A549 (cell line): ENCODE measurements around the gene ALG6. TPM values are rescaled to one million over a fixed set of nuclear protein-coding genes. Genes with fewer than 3 reads are reported as not detected.

Experiments used
- ATAC-seq, 2 experiments: fragments of 200-7000 bp in 1 of 2; fragments of >200 bp in 1 of 2; cut with Nextera tagmentation in 1 of 2; cut with Tn5 transposase in 1 of 2; 3 replicates each; pipeline versions ENCODE4 v1.8.0 to v1.9.1; 2018 to 2020; ENCODE audit warnings: mild to moderate bottlenecking in 1 of 2, moderate library complexity in 1 of 2
- CTCF ChIA-PET: fragments of 300-600 bp; sonication (Branson Sonifier 250); formaldehyde crosslinking; extraction: SDS; loops from one replicate; lab custom pipeline; 2021; ENCODE audit warnings: antibody characterized with exemption, inconsistent platforms; lab: Yijun Ruan, JAX
- POLR2A ChIA-PET: fragments of 350-600 bp; formaldehyde crosslinking; extraction: SDS; loops from one replicate; lab custom pipeline; 2021; ENCODE audit warnings: antibody characterized with exemption, inconsistent platforms; lab: Yijun Ruan, JAX
- DNase-seq, 2 experiments: peaks; one replicate each; pipeline versions ENCODE4 v3.0.0 to v3.0.0-alpha.2; 2011 to 2016; ENCODE audit warnings: low read depth in 1 of 2, low spot score in 1 of 2
- FAIRE-seq: peaks from 2 replicates; lab custom pipeline; 2011; peaks lifted over from hg19 to GRCh38; lab: Jason Lieb, UNC
- H3K27ac ChIP-seq, 2 experiments: fragments of >200 bp; sonication (Bioruptor Twin); formaldehyde crosslinking; 3 replicates each; pipeline ENCODE4 v1.5.1; 2016 to 2017
- H3K4me1 ChIP-seq: fragments of >200 bp; sonication (Bioruptor Twin); formaldehyde crosslinking; 3 replicates; pipeline ENCODE4 v1.6.1; 2016
- H3K4me2 ChIP-seq: fragments of >200 bp; sonication (Bioruptor Twin); formaldehyde crosslinking; 3 replicates; pipeline ENCODE4 v1.6.1; 2016
- H3K4me3 ChIP-seq: fragments of >200 bp; sonication (Bioruptor Twin); formaldehyde crosslinking; 3 replicates; pipeline ENCODE4 v1.5.1; 2016
- H3K9me3 ChIP-seq: fragments of >200 bp; sonication (Bioruptor Twin); formaldehyde crosslinking; 3 replicates; pipeline ENCODE4 v1.6.1; 2016
- BHLHE40 ChIP-seq: IDR thresholded peaks from 2 replicates; pipeline ENCODE4 v1.6.1; 2012; ENCODE audit warnings: low read depth, low read length, inconsistent platforms
- CEBPB ChIP-seq, 2 experiments: fragments of >200 bp in 1 of 2; sonication (Bioruptor Twin) in 1 of 2; formaldehyde crosslinking in 1 of 2; IDR thresholded peaks; 2 replicates each; pipeline ENCODE4 v1.6.1; 2012 to 2016
- EP300 ChIP-seq, 2 experiments: fragments of >200 bp; sonication (Bioruptor Twin); formaldehyde crosslinking; IDR thresholded peaks; 2 replicates in 1 of 2; 3 replicates in 1 of 2; pipeline ENCODE4 v1.6.1; 2016 to 2017
- FOSB ChIP-seq: fragments of 250-450 bp; sonication (Bioruptor Pico); IDR thresholded peaks from 2 replicates; pipeline ENCODE4 v1.5.0; 2020; ENCODE audit warnings: mild to moderate bottlenecking, moderate library complexity
- FOSL2 ChIP-seq, 2 experiments: fragments of 450-650 bp in 1 of 2; fragments of >200 bp in 1 of 2; sonication (Bioruptor Twin) in 1 of 2; formaldehyde crosslinking; IDR thresholded peaks; 2 replicates each; pipeline versions ENCODE4 v1.5.0 to v1.6.1; 2016 to 2020; ENCODE audit warnings: mild to moderate bottlenecking in 1 of 2, moderate library complexity in 1 of 2
- GATA3 ChIP-seq: IDR thresholded peaks from 2 replicates; pipeline ENCODE4 v1.6.1; 2012; ENCODE audit warnings: borderline replicate concordance
- HDAC2 ChIP-seq: fragments of 200-600 bp; sonication (generic); IDR thresholded peaks from 2 replicates; pipeline ENCODE4 v1.6.1; 2016
- HOXA7 ChIP-seq: fragments of 250-450 bp; sonication (Bioruptor Pico); IDR thresholded peaks from 2 replicates; pipeline ENCODE4 v1.5.0; 2020; ENCODE audit warnings: mild to moderate bottlenecking, moderate library complexity
- HOXB13 ChIP-seq: fragments of 250-450 bp; sonication (Bioruptor Pico); IDR thresholded peaks from 2 replicates; pipeline ENCODE4 v1.5.0; 2020; ENCODE audit warnings: low read depth, mild to moderate bottlenecking, moderate library complexity
- JUN ChIP-seq, 2 experiments: fragments of >200 bp; sonication (Bioruptor Twin); formaldehyde crosslinking; IDR thresholded peaks; 2 replicates in 1 of 2; 3 replicates in 1 of 2; pipeline ENCODE4 v1.6.1; 2016 to 2017
- MYC ChIP-seq: IDR thresholded peaks from 2 replicates; pipeline ENCODE4 v1.6.1; 2012; ENCODE audit warnings: mild to moderate bottlenecking, inconsistent platforms, low read length, improper control_type of control experiment, borderline replicate concordance
- NFE2L2 ChIP-seq: fragments of 150-350 bp; conservative IDR thresholded peaks from 2 replicates; pipeline ENCODE4 v1.6.1; 2014; ENCODE audit warnings: low read length
- POLR2AphosphoS2 ChIP-seq: conservative IDR thresholded peaks from 2 replicates; pipeline ENCODE4 v1.6.1; 2012; ENCODE audit warnings: low read length, improper control_type of control experiment, inconsistent platforms
- SMC3 ChIP-seq: fragments of >200 bp; sonication (Bioruptor Twin); formaldehyde crosslinking; IDR thresholded peaks from 3 replicates; pipeline ENCODE4 v1.6.1; 2018; ENCODE audit warnings: inconsistent platforms
- SREBF2 ChIP-seq: fragments of 450-650 bp; IDR thresholded peaks from 2 replicates; pipeline ENCODE4 v1.6.1; 2014; ENCODE audit warnings: mild to moderate bottlenecking, moderate library complexity
- TP53 ChIP-seq: fragments of 250-450 bp; sonication (Bioruptor Pico); IDR thresholded peaks from 2 replicates; pipeline ENCODE4 v1.5.0; 2021; ENCODE audit warnings: mild to moderate bottlenecking, moderate library complexity
- whole genome bisulfite sequencing: methylation state at CpG from one replicate; pipeline ENCODE4 v1.1.6; 2017; ENCODE audit errors: missing lambda C conversion rate; 5-methylcytosine and 5-hydroxymethylcytosine counted together
- polyA plus RNA-seq, 4 experiments: library from polyadenylated mRNA; depleted of rRNA in 3 of 4; stranded (reverse); fragments of >200 nt; fragmentation: RNase III in 1 of 4; extraction: RNeasy Plus Mini Kit Qiagen cat#74134 plus additional on column Dnase treatment in 1 of 4; gene quantifications; 2 replicates in 3 of 4; 3 replicates in 1 of 4; pipeline ENCODE4 v1.2.3, GENCODE V29; 2011 to 2017
- TF ChIP-seq, protein P1 (sequence below): IDR thresholded peaks from 2 replicates; pipeline ENCODE4 v1.6.1; 2012
- TF ChIP-seq, protein P2 (sequence below): IDR thresholded peaks from 2 replicates; pipeline ENCODE4 v1.6.1; 2012; ENCODE audit warnings: low read depth, borderline replicate concordance
- TF ChIP-seq, protein P3 (sequence below): fragments of 250-450 bp; sonication (Bioruptor Pico); IDR thresholded peaks from 2 replicates; pipeline ENCODE4 v1.5.0; 2021; ENCODE audit warnings: mild to moderate bottlenecking, moderate library complexity, borderline replicate concordance
- TF ChIP-seq, protein P4 (sequence below): fragments of 150-350 bp; IDR thresholded peaks from 2 replicates; pipeline ENCODE4 v1.6.1; 2014; ENCODE audit warnings: low read depth, mild to moderate bottlenecking, low read length
- TF ChIP-seq, protein P5 (sequence below): IDR thresholded peaks from 2 replicates; pipeline ENCODE4 v1.6.1; 2012
- TF ChIP-seq, protein P6 (sequence below): fragments of 450-650 bp; IDR thresholded peaks from 2 replicates; pipeline ENCODE4 v1.6.1; 2014; ENCODE audit warnings: antibody characterized with exemption
- TF ChIP-seq, protein P7 (sequence below): fragments of 250-450 bp; sonication (Bioruptor Pico); IDR thresholded peaks from 2 replicates; pipeline ENCODE4 v1.5.0; 2020; ENCODE audit warnings: low read depth, mild to moderate bottlenecking, moderate library complexity
- TF ChIP-seq, protein P8 (sequence below): fragments of >200 bp; sonication (Bioruptor Twin); formaldehyde crosslinking; IDR thresholded peaks from 2 replicates; pipeline ENCODE4 v1.6.1; 2016

The ALG6 gene
- polyA plus RNA-seq, 2 of the 4 experiments (the other 2 are of a cell fraction), result 8.3 to 19.6 TPM

DNA sequence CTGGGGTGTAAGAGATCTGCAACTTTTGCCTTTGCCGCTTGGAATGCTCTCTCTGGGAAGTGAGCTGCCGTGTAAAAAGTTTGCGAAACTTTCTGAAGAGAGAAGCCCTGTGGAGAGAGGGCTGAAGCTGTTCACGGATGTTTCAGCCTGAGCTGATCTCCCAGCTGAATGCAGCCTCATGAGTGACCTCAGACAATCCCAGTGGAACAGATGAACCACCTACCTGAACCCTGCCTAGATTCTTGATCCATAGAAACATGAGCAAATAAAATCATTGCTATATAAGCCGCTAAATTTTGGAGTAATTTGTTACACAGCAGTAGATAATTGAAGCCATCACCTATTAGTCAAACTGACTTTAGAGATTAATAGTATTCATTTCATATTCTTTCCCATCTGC, 4.4 kb upstream of the ALG6 start:
- DNase-seq (no peak), ATAC-seq (no peak), FAIRE-seq (no peak)
- peaks cover 3% of the 10 kb centered on the region; the same call in 1 of the 3 replicates for H3K4me1 ChIP-seq
- TF ChIP-seq, protein P1, sequence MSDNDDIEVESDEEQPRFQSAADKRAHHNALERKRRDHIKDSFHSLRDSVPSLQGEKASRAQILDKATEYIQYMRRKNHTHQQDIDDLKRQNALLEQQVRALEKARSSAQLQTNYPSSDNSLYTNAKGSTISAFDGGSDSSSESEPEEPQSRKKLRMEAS, result no peak
- TF ChIP-seq GATA3 (no peak), BHLHE40 (no peak), EP300 (IDR thresholded peaks at IDR 0.05) (no peak), POLR2AphosphoS2 (no peak), JUN (IDR thresholded peaks at IDR 0.05) (no peak), HDAC2 (no peak), FOSB (CRISPR knock-in tag) (no peak)
- TF ChIP-seq, protein P2, sequence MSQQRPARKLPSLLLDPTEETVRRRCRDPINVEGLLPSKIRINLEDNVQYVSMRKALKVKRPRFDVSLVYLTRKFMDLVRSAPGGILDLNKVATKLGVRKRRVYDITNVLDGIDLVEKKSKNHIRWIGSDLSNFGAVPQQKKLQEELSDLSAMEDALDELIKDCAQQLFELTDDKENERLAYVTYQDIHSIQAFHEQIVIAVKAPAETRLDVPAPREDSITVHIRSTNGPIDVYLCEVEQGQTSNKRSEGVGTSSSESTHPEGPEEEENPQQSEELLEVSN, result no peak
- TF ChIP-seq, protein P3, sequence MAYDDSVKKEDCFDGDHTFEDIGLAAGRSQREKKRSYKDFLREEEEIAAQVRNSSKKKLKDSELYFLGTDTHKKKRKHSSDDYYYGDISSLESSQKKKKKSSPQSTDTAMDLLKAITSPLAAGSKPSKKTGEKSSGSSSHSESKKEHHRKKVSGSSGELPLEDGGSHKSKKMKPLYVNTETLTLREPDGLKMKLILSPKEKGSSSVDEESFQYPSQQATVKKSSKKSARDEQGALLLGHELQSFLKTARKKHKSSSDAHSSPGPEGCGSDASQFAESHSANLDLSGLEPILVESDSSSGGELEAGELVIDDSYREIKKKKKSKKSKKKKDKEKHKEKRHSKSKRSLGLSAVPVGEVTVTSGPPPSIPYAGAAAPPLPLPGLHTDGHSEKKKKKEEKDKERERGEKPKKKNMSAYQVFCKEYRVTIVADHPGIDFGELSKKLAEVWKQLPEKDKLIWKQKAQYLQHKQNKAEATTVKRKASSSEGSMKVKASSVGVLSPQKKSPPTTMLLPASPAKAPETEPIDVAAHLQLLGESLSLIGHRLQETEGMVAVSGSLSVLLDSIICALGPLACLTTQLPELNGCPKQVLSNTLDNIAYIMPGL (CRISPR knock-in tag), result no peak
- TF ChIP-seq, protein P4, sequence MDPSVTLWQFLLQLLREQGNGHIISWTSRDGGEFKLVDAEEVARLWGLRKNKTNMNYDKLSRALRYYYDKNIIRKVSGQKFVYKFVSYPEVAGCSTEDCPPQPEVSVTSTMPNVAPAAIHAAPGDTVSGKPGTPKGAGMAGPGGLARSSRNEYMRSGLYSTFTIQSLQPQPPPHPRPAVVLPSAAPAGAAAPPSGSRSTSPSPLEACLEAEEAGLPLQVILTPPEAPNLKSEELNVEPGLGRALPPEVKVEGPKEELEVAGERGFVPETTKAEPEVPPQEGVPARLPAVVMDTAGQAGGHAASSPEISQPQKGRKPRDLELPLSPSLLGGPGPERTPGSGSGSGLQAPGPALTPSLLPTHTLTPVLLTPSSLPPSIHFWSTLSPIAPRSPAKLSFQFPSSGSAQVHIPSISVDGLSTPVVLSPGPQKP, result no peak
- no peak overlapping the region for H3K4me3 ChIP-seq
- CTCF ChIA-PET, result no interaction called here
- no peaks in the 10 kb centered on the region for H3K9me3 ChIP-seq
- H3K27ac ChIP-seq, result no peak overlapping the region
- WGBS, result 96% methylated on average over 5 of the region's 5 CpGs
- H3K4me2 ChIP-seq, result no peak overlapping the region
- POLR2A ChIA-PET, result interaction anchor here (0.7 kb wide), 1 partner anchor 78 kb away, joined by 3 read pairs; no protein-coding TSS in a partner anchor

DNA sequence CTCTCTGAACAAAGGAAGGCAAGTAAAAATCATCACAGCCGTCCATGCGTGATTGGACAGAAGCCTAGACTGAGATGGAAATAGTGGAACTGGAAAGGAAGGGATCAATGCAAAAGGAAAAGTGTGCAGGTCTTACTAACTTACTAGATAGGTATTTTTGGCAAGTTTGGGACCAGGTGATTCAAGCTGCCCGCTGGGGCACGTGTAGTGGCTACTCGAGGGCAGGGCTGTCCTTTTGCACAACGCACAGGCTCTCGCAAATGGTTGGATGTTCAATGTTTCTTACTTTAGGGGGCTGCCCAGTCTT, 566 bp upstream of the ALG6 start:
- WGBS, result 99% methylated on average over 7 of the region's 7 CpGs
- ChIA-PET POLR2A (no interaction called here), CTCF (no interaction called here)
- Histone ChIP-seq H3K4me3 (peak overlapping the region; percentile 87), H3K4me1 (peaks cover 3% of the 10 kb centered on the region; the same call in 1 of the 3 replicates), H3K9me3 (no peaks in the 10 kb centered on the region), H3K27ac (peak overlapping the region; percentile 90 to 97), H3K4me2 (peak overlapping the region; percentile 81)
- ATAC-seq (no peak), DNase-seq (no peak), FAIRE-seq (no peak)
- TF ChIP-seq, protein P5, sequence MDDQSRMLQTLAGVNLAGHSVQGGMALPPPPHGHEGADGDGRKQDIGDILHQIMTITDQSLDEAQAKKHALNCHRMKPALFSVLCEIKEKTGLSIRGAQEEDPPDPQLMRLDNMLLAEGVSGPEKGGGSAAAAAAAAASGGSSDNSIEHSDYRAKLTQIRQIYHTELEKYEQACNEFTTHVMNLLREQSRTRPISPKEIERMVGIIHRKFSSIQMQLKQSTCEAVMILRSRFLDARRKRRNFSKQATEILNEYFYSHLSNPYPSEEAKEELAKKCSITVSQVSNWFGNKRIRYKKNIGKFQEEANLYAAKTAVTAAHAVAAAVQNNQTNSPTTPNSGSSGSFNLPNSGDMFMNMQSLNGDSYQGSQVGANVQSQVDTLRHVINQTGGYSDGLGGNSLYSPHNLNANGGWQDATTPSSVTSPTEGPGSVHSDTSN, result no peak

DNA sequence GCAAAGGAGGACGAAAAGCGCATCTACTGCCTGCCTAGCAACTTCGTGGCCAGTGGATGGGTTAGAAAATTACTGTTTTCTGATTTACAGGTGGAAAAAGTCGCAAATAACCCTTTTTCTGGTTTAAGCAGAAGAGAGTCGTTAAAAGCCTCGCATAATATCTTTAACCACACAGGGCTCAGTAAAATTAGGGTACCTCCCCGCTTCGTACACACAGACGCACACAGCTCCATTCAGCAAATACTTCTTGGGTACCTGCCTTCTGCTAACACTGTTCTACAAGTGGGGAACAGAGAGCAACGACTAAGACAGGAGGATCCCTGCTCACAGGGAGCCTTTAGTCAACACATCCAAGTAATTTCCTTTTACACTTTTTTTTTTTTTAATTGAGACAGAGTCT, 704 bp downstream of the ALG6 start:
- 15% methylated on average over 10 of the region's 10 CpGs for WGBS
- peak overlapping the region; percentile 90 to 97 for H3K27ac ChIP-seq
- POLR2A ChIA-PET, result no interaction called here
- H3K4me3 ChIP-seq, result peak overlapping the region; percentile 87
- TF ChIP-seq, protein P6, sequence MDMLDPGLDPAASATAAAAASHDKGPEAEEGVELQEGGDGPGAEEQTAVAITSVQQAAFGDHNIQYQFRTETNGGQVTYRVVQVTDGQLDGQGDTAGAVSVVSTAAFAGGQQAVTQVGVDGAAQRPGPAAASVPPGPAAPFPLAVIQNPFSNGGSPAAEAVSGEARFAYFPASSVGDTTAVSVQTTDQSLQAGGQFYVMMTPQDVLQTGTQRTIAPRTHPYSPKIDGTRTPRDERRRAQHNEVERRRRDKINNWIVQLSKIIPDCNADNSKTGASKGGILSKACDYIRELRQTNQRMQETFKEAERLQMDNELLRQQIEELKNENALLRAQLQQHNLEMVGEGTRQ, result no peak
- TF ChIP-seq, protein P7, sequence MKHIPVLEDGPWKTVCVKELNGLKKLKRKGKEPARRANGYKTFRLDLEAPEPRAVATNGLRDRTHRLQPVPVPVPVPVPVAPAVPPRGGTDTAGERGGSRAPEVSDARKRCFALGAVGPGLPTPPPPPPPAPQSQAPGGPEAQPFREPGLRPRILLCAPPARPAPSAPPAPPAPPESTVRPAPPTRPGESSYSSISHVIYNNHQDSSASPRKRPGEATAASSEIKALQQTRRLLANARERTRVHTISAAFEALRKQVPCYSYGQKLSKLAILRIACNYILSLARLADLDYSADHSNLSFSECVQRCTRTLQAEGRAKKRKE, result no peak
- TF ChIP-seq TP53 (CRISPR knock-in tag), result no peak
- no peak for TF ChIP-seq JUN (IDR thresholded peaks at IDR 0.05)
- TF ChIP-seq, protein P4, result no peak
- TF ChIP-seq CEBPB (IDR thresholded peaks at IDR 0.05), result no peak
- TF ChIP-seq NFE2L2, result no peak
- TF ChIP-seq SMC3, result no peak
- TF ChIP-seq POLR2AphosphoS2, result no peak
- no peak for TF ChIP-seq HOXA7 (CRISPR knock-in tag)
- TF ChIP-seq FOSL2 (IDR thresholded peaks at IDR 0.05), result no peak
- no peak for TF ChIP-seq FOSL2 (CRISPR knock-in tag; IDR thresholded peaks at IDR 0.05)
- TF ChIP-seq, protein P8, sequence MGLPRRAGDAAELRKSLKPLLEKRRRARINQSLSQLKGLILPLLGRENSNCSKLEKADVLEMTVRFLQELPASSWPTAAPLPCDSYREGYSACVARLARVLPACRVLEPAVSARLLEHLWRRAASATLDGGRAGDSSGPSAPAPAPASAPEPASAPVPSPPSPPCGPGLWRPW, result no peak
- TF ChIP-seq SREBF2, result no peak
- TF ChIP-seq HOXB13 (CRISPR knock-in tag), result no peak
- no peak for TF ChIP-seq MYC
- FAIRE-seq (no peak), ATAC-seq (peak; percentile 9 to 32; a peak in 3 of 6 replicates), DNase-seq (no peak)
- peak overlapping the region; percentile 89 for H3K4me2 ChIP-seq
- H3K9me3 ChIP-seq, result no peaks in the 10 kb centered on the region
- CTCF ChIA-PET, result interaction anchor here (0.8 kb wide), 1 partner anchor 11 kb away, joined by 3 read pairs; no protein-coding TSS in a partner anchor
- H3K4me1 ChIP-seq, result peaks cover 3% of the 10 kb centered on the region; the same call in 1 of the 3 replicates
